IMR-90 (cell line): ENCODE data around the gene PIR. TPM values are rescaled to one million over a fixed set of nuclear protein-coding genes. Genes with fewer than 3 reads are reported as not detected.

Experiments
- ATAC-seq: fragments of 200-7000 bp; cut with Tn5 transposase; 2 replicates; pipeline ENCODE4 v1.9.1; 2020; ENCODE audit warnings: low read depth, mild to moderate bottlenecking, moderate library complexity
- BruUV-seq: library from RNA; stranded (reverse); fragments of 400-500 nt; replicated peaks from 2 replicates; lab custom pipeline; 2021; lab: Mats Ljungman, UMichigan
- CTCF ChIA-PET: fragments of 300-600 bp; formaldehyde crosslinking; extraction: SDS; loops from one replicate; lab custom pipeline; 2021; ENCODE audit warnings: antibody characterized with exemption; lab: Yijun Ruan, JAX
- POLR2A ChIA-PET: fragments of 300-600 bp; sonication (Branson Sonifier 250); formaldehyde crosslinking; loops from one replicate; lab custom pipeline; 2022; ENCODE audit warnings: antibody characterized with exemption; ENCODE audit not compliant: unreplicated experiment; lab: Charles Lee
- DNase-seq: peaks from one replicate; pipeline ENCODE4 v3.0.0; 2013
- H2AFZ ChIP-seq: replicated peaks from 2 replicates; pipeline ENCODE3; 2013; ENCODE audit warnings: low read length, mild to moderate bottlenecking; ENCODE audit not compliant: poor library complexity
- H2AK5ac ChIP-seq: 2 replicates; pipeline ENCODE4 v1.6.1; 2013; ENCODE audit warnings: low read depth, low read length, inconsistent platforms
- H2AK9ac ChIP-seq: replicated peaks from 2 replicates; pipeline ENCODE3; 2013; ENCODE audit warnings: mild to moderate bottlenecking, low read depth, low read length, moderate library complexity; ENCODE audit not compliant: poor library complexity
- H2BK120ac ChIP-seq: 2 replicates; pipeline ENCODE4 v1.6.1; 2013; ENCODE audit warnings: low read depth, low read length, inconsistent platforms
- H2BK15ac ChIP-seq: 3 replicates; pipeline ENCODE4 v1.6.1; 2013; ENCODE audit warnings: low read depth, low read length, inconsistent platforms
- H2BK20ac ChIP-seq: 2 replicates; pipeline ENCODE4 v1.6.1; 2013; ENCODE audit warnings: low read depth, mild to moderate bottlenecking, inconsistent platforms, low read length, moderate library complexity
- H2BK5ac ChIP-seq: 2 replicates; pipeline ENCODE4 v1.6.1; 2013; ENCODE audit warnings: mild to moderate bottlenecking, low read depth, low read length, inconsistent platforms; ENCODE audit not compliant: poor library complexity, severe bottlenecking
- H3K14ac ChIP-seq: replicated peaks from 2 replicates; pipeline ENCODE4 v1.6.1; 2013; ENCODE audit warnings: low read depth, low read length, inconsistent platforms
- H3K18ac ChIP-seq: 2 replicates; pipeline ENCODE4 v1.6.1; 2013; ENCODE audit warnings: low read depth, low read length, control low read depth
- H3K23ac ChIP-seq: 2 replicates; pipeline ENCODE4 v1.6.1; 2013; ENCODE audit warnings: low read depth, low read length, inconsistent platforms
- H3K27ac ChIP-seq: 2 replicates; pipeline ENCODE4 v1.5.1; 2013; ENCODE audit warnings: mild to moderate bottlenecking, control low read depth, low read length; ENCODE audit not compliant: insufficient read depth
- H3K27me3 ChIP-seq: 2 replicates; pipeline ENCODE4 v1.6.1; 2013; ENCODE audit warnings: low read length; ENCODE audit not compliant: control insufficient read depth, insufficient read depth
- H3K36me3 ChIP-seq: 2 replicates; pipeline ENCODE4 v1.6.1; 2013; ENCODE audit warnings: low read length, mixed read lengths; ENCODE audit not compliant: control insufficient read depth, insufficient read depth
- H3K4ac ChIP-seq: 2 replicates; pipeline ENCODE4 v1.6.1; 2013; ENCODE audit warnings: low read depth, low read length, inconsistent platforms
- H3K4me1 ChIP-seq: 2 replicates; pipeline ENCODE4 v1.6.1; 2013; ENCODE audit warnings: low read length, mixed read lengths; ENCODE audit not compliant: control insufficient read depth, insufficient read depth
- H3K4me2 ChIP-seq: 2 replicates; pipeline ENCODE4 v1.6.1; 2013; ENCODE audit warnings: low read depth, mild to moderate bottlenecking, control low read depth, low read length, moderate library complexity
- H3K4me3 ChIP-seq: 2 replicates; pipeline ENCODE4 v1.5.1; 2013; ENCODE audit warnings: low read depth, mild to moderate bottlenecking, control low read depth, low read length, moderate library complexity; ENCODE audit not compliant: insufficient read depth
- H3K56ac ChIP-seq: 2 replicates; pipeline ENCODE4 v1.6.1; 2013; ENCODE audit warnings: low read length, inconsistent platforms; ENCODE audit not compliant: insufficient read depth; ENCODE audit errors: extremely low read depth
- H3K79me1 ChIP-seq, 2 experiments: 2 replicates each; pipeline ENCODE4 v1.6.1; 2013; ENCODE audit warnings: low read length in 2 of 2, inconsistent platforms in 1 of 2, low read depth in 1 of 2
- H3K9ac ChIP-seq: 2 replicates; pipeline ENCODE4 v1.6.1; 2013; ENCODE audit warnings: low read depth, low read length, control low read depth
- H3K9me1 ChIP-seq: 2 replicates; pipeline ENCODE4 v1.6.1; 2013; ENCODE audit warnings: low read length, inconsistent platforms; ENCODE audit not compliant: insufficient read depth
- H3K9me3 ChIP-seq: 2 replicates; pipeline ENCODE4 v1.6.1; 2013; ENCODE audit warnings: low read length; ENCODE audit not compliant: control insufficient read depth, insufficient read depth
- H4K20me1 ChIP-seq: 2 replicates; pipeline ENCODE4 v1.6.1; 2013; ENCODE audit warnings: low read length, inconsistent platforms; ENCODE audit not compliant: insufficient read depth
- H4K5ac ChIP-seq: 2 replicates; pipeline ENCODE4 v1.6.1; 2013; ENCODE audit warnings: mild to moderate bottlenecking, low read depth, low read length, control low read depth
- H4K8ac ChIP-seq, 2 experiments: 2 replicates each; pipeline ENCODE4 v1.6.1; 2013; ENCODE audit warnings: low read depth in 2 of 2, low read length in 2 of 2, control low read depth in 1 of 2, inconsistent platforms in 1 of 2
- H4K91ac ChIP-seq: 2 replicates; pipeline ENCODE4 v1.6.1; 2013; ENCODE audit warnings: low read depth, low read length, inconsistent platforms; ENCODE audit not compliant: insufficient read depth
- BHLHE40 ChIP-seq: fragments of 150-350 bp; IDR thresholded peaks from 2 replicates; pipeline ENCODE4 v1.6.1; 2016; ENCODE audit warnings: mild to moderate bottlenecking, low read depth, low read length
- MAZ ChIP-seq: IDR thresholded peaks from 2 replicates; pipeline ENCODE4 v1.6.1; 2012; ENCODE audit warnings: low read depth, mild to moderate bottlenecking, low read length, improper control_type of control experiment, moderate library complexity, borderline replicate concordance
- MXI1 ChIP-seq: IDR thresholded peaks from 2 replicates; pipeline ENCODE4 v1.6.1; 2012; ENCODE audit warnings: low read depth, mild to moderate bottlenecking, low read length, moderate library complexity, borderline replicate concordance
- RAD21 ChIP-seq: IDR thresholded peaks from 2 replicates; pipeline ENCODE4 v1.6.1; 2012; ENCODE audit warnings: low read length, improper control_type of control experiment
- RCOR1 ChIP-seq: IDR thresholded peaks from 2 replicates; pipeline ENCODE4 v1.6.1; 2012; ENCODE audit warnings: mild to moderate bottlenecking, low read length, improper control_type of control experiment; ENCODE audit not compliant: insufficient replicate concordance
- RFX5 ChIP-seq: IDR thresholded peaks from 2 replicates; pipeline ENCODE4 v1.8.0; 2012; ENCODE audit warnings: low read depth, mild to moderate bottlenecking, low read length, moderate library complexity
- WGBS, 2 experiments: methylation state at CpG; one replicate each; pipeline versions ENCODE4 v1.1.5 to v1.1.7; 2013; ENCODE audit warnings: missing lambda C conversion rate in 2 of 2; ENCODE audit not compliant: insufficient read length in 1 of 2; ENCODE audit errors: extremely low coverage in 2 of 2; 5-methylcytosine and 5-hydroxymethylcytosine counted together
- dilution Hi-C: fragments of 300-500 bp; cut with HindIII; formaldehyde crosslinking; loops from one replicate; pipeline ENCODE4 v1.14.3; 2018; ENCODE audit warnings: low sequenced_read_pairs; ENCODE audit not compliant: unreplicated experiment
- in situ Hi-C: fragments of 300-500 bp; cut with MboI; formaldehyde crosslinking; loops from 3 replicates; pipeline ENCODE4 v1.14.3; 2019; ENCODE audit warnings: low sequenced_read_pairs, inconsistent platforms, mixed read lengths
- intact Hi-C: fragments of 100-400 bp; cut with micrococcal nuclease; formaldehyde crosslinking; loops from 2 replicates; pipeline ENCODE4 v1.10.0; 2022
- polyA plus RNA-seq, 3 experiments: library from polyadenylated mRNA; depleted of rRNA; stranded (reverse); fragments of >200 nt; gene quantifications; 2 replicates each; pipeline ENCODE4 v1.2.3, GENCODE V29; 2012; ENCODE audit warnings: low replicate concordance in 1 of 3
- total RNA-seq: library from RNA; depleted of rRNA; stranded (reverse); fragments of >200 nt; gene quantifications from 2 replicates; pipeline ENCODE4 v1.2.3, GENCODE V29; 2012
- TF ChIP-seq, protein P1 (sequence below): fragments of 150-350 bp; IDR thresholded peaks from 2 replicates; pipeline ENCODE4 v1.6.1; 2016; ENCODE audit warnings: low read depth, mild to moderate bottlenecking, low read length, moderate library complexity, borderline replicate concordance

Gene PIR
- total and polyA plus RNA-seq, 2 of the 4 experiments (the other 2 are of a cell fraction): 5.7 to 8.7 TPM

DNA sequence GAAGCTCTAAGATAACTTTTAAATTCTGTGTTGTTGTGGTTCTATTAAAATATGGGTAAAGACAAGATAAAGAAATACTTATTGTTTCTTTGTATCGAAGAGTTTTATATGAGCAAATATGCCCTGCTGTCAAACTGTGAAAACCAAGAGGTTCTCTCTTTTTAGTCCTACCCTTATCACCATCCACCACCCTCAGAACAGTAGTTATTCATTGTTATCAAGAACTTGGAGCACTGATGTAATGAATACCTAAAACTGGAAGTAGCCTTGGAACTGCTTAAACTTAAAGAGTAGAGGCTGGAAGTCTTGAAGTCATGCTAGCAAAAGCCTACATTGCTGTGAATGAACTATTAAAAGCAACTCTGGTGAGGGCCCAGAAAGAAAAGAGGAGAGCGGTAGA lies 9.2 kb downstream of the PIR start:
- H3K18ac ChIP-seq: no peak overlapping the region
- POLR2A ChIA-PET: no interaction called here
- no peak overlapping the region for H4K8ac ChIP-seq
- no peaks in the 10 kb centered on the region for H3K79me1 ChIP-seq
- no peaks in the 10 kb centered on the region; the same call in 1 of the 2 replicates for H3K27me3 ChIP-seq
- H3K9ac ChIP-seq: no peak overlapping the region
- WGBS, 2 experiments: no CpG with 5 or more reads among the region's 2 CpGs
- no peak overlapping the region for H4K5ac ChIP-seq
- no peak overlapping the region for H2AK9ac ChIP-seq
- no peak overlapping the region for H2BK15ac ChIP-seq
- no peak overlapping the region for H3K4me2 ChIP-seq
- no peak overlapping the region for H2BK120ac ChIP-seq
- H3K4me1 ChIP-seq: no peaks in the 10 kb centered on the region
- intact Hi-C loops (no loop called here), in situ Hi-C loops (loop anchor here (25.0 kb wide), 1 partner anchor 1203 kb away; no protein-coding TSS in a partner anchor), dilution Hi-C loops (no loop called here)
- CTCF ChIA-PET: interaction anchor here (0.6 kb wide), 1 partner anchor 15 kb away, joined by 3 read pairs; no protein-coding TSS in a partner anchor
- H3K9me3 ChIP-seq: no peaks in the 10 kb centered on the region
- H2AFZ ChIP-seq: no peak overlapping the region
- no peaks in the 10 kb centered on the region for H4K20me1 ChIP-seq
- BruUV-seq: no TSS peak
- no peak overlapping the region for H3K4ac ChIP-seq
- no peak overlapping the region for H2AK5ac ChIP-seq
- no peak for DNase-seq
- H2BK5ac ChIP-seq: no peak overlapping the region
- ATAC-seq: no peak
- no peak for TF ChIP-seq MXI1
- no peak for TF ChIP-seq RFX5
- no peak for TF ChIP-seq RCOR1
- TF ChIP-seq, protein P1, sequence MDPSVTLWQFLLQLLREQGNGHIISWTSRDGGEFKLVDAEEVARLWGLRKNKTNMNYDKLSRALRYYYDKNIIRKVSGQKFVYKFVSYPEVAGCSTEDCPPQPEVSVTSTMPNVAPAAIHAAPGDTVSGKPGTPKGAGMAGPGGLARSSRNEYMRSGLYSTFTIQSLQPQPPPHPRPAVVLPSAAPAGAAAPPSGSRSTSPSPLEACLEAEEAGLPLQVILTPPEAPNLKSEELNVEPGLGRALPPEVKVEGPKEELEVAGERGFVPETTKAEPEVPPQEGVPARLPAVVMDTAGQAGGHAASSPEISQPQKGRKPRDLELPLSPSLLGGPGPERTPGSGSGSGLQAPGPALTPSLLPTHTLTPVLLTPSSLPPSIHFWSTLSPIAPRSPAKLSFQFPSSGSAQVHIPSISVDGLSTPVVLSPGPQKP: no peak
- no peak for TF ChIP-seq MAZ
- TF ChIP-seq BHLHE40: no peak
- TF ChIP-seq RAD21: no peak
- H4K91ac ChIP-seq: no peak overlapping the region
- H2BK20ac ChIP-seq: no peak overlapping the region
- H3K27ac ChIP-seq: no peak overlapping the region
- no peak overlapping the region for H3K4me3 ChIP-seq
- H3K9me1 ChIP-seq: no peaks in the 10 kb centered on the region
- H3K14ac ChIP-seq: no peak overlapping the region
- H3K56ac ChIP-seq: no peak overlapping the region
- H3K36me3 ChIP-seq: peaks cover 1% of the 10 kb centered on the region; the same call in 1 of the 2 replicates
- no peak overlapping the region for H3K23ac ChIP-seq
